Mesothelial cell of epicardium (in vitro differentiated cells): ENCODE results near the gene RAPGEF4. TPM values are rescaled to one million over a fixed set of nuclear protein-coding genes. Genes with fewer than 3 reads are reported as not detected.

Experiments used
- DNase-seq, 2 experiments: peaks; one replicate each; pipeline ENCODE4 v3.0.0; 2021; ENCODE audit warnings: low spot score in 2 of 2; ENCODE audit not compliant: unreplicated experiment in 2 of 2
- H3K27ac Mint-ChIP-seq: 2 replicates; pipeline ENCODE4 v1.8.0; 2021; ENCODE audit warnings: mixed read lengths
- H3K27me3 Mint-ChIP-seq: 2 replicates; pipeline ENCODE4 v1.8.0; 2021; ENCODE audit warnings: low read depth, mixed read lengths
- H3K36me3 Mint-ChIP-seq: 2 replicates; pipeline ENCODE4 v1.8.0; 2021; ENCODE audit warnings: mixed read lengths
- H3K4me1 Mint-ChIP-seq: 2 replicates; pipeline ENCODE4 v1.8.0; 2021; ENCODE audit warnings: mixed read lengths
- H3K4me3 Mint-ChIP-seq: 2 replicates; pipeline ENCODE4 v1.8.0; 2021; ENCODE audit warnings: mild to moderate bottlenecking, moderate library complexity, mixed read lengths
- H3K9me3 Mint-ChIP-seq: 2 replicates; pipeline ENCODE4 v1.8.0; 2021; ENCODE audit warnings: mixed read lengths
- total RNA-seq: library from RNA; stranded (reverse); gene quantifications from 3 replicates; pipeline ENCODE4 v1.2.1, GENCODE V29; 2021
- TF ChIP-seq, protein P1 (sequence below): fragments of 200-600 bp; sonication (generic); IDR thresholded peaks from one replicate; pipeline ENCODE4 v1.5.0; 2021; ENCODE audit warnings: antibody characterized with exemption; ENCODE audit not compliant: unreplicated experiment

The RAPGEF4 gene
- total RNA-seq, 1 donor from 2014 or later, result 24.7 TPM

DNA sequence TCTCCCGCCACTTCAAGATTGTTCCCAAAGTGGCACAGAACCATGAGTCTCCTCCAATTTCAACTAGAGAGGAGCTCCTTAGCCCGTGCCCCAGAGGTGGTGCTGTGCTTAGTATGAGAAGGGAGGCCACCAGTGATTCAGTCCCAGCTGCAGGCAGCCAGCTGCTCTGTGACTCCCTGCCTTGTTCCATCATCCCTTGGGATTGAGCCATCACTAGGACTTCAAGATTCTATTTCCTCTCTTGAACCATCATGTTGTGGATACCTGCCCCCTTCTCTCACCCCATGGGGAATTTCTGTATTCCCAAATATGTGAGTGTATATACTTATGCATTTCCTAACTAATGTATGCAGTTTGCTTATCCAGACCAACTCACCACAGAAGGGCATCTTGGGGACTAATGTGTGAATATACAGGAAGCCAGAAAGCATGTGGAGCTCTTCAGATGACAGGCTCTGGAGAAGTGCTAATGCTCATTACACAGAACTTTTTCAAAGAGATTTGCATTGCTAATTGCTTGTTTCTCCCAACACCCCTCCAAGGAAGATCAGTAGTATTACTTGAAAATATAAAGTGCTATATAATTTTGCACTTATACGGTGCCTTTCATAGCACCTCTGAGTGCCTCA lies 229.0 kb downstream of the RAPGEF4 start:
- no peak overlapping the region for H3K27ac Mint-ChIP-seq
- TF ChIP-seq, protein P1, sequence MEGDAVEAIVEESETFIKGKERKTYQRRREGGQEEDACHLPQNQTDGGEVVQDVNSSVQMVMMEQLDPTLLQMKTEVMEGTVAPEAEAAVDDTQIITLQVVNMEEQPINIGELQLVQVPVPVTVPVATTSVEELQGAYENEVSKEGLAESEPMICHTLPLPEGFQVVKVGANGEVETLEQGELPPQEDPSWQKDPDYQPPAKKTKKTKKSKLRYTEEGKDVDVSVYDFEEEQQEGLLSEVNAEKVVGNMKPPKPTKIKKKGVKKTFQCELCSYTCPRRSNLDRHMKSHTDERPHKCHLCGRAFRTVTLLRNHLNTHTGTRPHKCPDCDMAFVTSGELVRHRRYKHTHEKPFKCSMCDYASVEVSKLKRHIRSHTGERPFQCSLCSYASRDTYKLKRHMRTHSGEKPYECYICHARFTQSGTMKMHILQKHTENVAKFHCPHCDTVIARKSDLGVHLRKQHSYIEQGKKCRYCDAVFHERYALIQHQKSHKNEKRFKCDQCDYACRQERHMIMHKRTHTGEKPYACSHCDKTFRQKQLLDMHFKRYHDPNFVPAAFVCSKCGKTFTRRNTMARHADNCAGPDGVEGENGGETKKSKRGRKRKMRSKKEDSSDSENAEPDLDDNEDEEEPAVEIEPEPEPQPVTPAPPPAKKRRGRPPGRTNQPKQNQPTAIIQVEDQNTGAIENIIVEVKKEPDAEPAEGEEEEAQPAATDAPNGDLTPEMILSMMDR, result no peak
- no peak for DNase-seq
- no peak overlapping the region for H3K4me3 Mint-ChIP-seq
- no peaks in the 10 kb centered on the region for H3K9me3 Mint-ChIP-seq
- H3K36me3 Mint-ChIP-seq, result peaks cover 34% of the 10 kb centered on the region
- no peaks in the 10 kb centered on the region for H3K4me1 Mint-ChIP-seq
- H3K27me3 Mint-ChIP-seq, result no peaks in the 10 kb centered on the region

DNA sequence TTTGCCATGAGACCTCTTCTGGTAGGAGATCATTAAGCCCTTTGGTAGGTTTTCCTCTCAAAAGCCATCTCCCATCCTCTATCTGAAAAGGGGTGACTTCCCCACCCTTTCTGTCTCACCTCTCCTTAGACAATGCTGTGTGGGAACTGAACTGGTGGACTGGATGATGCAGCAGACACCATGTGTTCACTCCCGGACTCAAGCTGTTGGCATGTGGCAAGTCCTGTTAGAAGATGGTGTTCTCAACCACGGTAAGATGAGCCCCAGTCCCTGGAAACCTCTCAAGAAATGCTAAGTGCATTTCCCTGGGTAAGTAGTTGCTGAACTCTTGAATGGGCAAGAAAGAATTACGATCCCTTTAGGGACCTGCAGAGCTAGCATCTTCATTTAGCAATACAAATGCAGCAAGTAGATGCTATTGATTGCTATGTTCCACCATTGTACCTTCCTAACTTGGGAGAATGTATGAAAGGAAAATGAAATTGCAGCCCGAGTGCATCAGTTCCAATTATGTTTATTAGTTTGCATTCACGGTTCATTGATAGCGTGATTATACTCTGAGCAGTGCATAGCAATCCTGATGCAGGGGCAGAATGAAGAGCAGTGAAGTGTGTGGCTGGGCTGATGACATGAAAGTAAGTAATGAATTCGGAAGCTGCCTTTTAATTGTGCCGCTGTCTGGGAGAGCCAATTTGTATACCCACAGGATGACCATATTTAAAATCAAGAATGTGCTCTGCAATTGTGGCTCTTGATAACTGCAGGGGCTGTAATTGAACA lies 230.0 kb downstream of the RAPGEF4 start:
- H3K27me3 Mint-ChIP-seq, result no peaks in the 10 kb centered on the region
- H3K4me1 Mint-ChIP-seq, result peaks cover 9% of the 10 kb centered on the region

DNA sequence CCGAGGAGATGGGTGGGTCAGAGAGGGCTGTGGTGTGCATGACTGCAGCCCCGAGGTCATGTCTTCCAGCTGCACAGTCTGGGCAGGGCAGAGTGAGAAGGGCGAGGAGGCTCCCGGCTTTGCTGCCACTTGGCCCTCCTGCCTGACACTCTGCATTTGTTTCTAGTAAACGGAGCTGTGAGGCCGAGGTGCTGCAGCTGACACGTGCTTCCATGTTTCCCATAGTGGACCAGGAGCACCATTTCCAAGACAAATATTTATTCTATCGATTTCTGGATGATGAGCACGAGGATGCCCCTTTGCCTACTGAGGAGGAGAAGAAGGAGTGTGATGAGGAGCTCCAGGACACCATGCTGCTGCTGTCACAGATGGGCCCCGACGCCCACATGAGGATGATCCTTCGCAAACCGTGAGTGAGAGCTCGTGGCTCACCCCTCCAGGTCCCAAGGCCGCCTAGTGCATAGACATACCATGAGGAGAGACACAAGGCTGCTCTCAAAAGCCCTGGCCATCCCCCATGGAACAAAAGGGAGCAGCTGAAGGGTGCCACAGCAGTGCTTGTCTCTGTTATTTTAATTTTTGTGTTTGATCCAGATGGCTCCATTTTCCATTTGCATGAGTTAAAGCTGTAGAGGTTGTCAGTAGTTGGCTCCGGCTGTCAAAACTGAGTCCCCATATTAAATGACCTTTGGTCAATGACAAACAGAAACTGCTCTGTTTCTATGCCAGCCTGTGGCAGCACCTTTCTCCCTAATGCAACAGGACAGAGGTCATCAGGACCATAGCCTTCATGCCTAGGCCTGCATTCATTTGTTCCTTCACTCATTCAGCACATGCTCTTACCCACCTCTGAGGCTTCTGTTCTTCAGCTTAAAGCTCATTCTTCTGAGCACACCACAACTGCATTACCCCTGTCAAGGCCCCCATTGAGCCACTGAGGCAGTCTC lies 231.7 kb downstream of the RAPGEF4 start:
- Mint-ChIP-seq H3K4me3 (no peak overlapping the region), H3K27ac (no peak overlapping the region), H3K4me1 (peaks cover 17% of the 10 kb centered on the region), H3K27me3 (no peaks in the 10 kb centered on the region), H3K36me3 (peaks cover 27% of the 10 kb centered on the region), H3K9me3 (no peaks in the 10 kb centered on the region)
- TF ChIP-seq, protein P1, result no peak
- DNase-seq, result no peak

More for the DNA sequence above, 230.0 kb downstream of the RAPGEF4 start:
- DNase-seq, result no peak
- peaks cover 33% of the 10 kb centered on the region for H3K36me3 Mint-ChIP-seq
- no peak overlapping the region for H3K4me3 Mint-ChIP-seq
- TF ChIP-seq, protein P1, result no peak
- H3K9me3 Mint-ChIP-seq, result no peaks in the 10 kb centered on the region
- no peak overlapping the region for H3K27ac Mint-ChIP-seq

DNA sequence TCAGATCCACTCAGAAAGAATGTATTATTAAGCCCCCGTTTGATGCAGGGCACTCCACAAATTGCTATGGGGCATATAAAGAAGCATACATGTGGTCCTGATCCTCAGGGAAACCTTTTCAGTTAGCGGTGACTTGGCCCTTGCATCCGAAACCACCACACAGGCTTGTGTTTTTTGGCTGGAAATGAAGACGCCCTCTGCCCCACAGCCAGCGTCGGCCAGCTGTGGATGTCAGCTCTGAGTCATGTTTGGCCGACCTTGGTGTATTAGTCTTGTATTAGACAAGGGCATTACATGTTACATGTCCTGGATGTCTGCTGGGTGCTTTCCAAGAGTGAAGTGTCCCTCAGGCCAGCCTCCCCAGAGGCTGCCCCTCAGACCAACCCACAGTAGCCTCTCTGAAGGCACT lies 232.4 kb downstream of the RAPGEF4 start:
- DNase-seq, result no peak
- Mint-ChIP-seq H3K27me3 (no peaks in the 10 kb centered on the region), H3K4me1 (peaks cover 17% of the 10 kb centered on the region), H3K36me3 (peaks cover 22% of the 10 kb centered on the region), H3K4me3 (no peak overlapping the region), H3K9me3 (no peaks in the 10 kb centered on the region), H3K27ac (no peak overlapping the region)
- TF ChIP-seq, protein P1, result no peak

DNA sequence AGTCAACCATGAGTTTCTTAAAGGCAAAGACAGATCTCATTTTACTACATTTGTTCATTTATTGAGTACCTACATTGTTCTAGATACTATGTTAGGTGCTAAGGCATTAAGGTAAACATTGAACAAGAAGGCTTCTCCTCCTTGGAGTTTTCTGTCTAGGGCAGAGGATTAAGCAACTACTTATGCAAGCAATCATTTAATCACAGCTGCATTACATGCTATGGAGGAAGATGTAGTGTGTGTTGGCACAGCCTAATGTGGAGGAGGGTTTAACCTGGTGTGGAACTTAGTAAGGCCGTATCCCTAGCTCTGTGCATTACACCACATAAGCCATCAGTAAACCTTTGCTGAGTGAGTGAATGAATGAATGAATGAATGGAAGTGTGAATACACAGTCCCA lies 233.5 kb downstream of the RAPGEF4 start:
- Mint-ChIP-seq H3K4me3 (no peak overlapping the region), H3K27me3 (no peaks in the 10 kb centered on the region), H3K9me3 (no peaks in the 10 kb centered on the region), H3K4me1 (peaks cover 17% of the 10 kb centered on the region), H3K36me3 (peaks cover 22% of the 10 kb centered on the region), H3K27ac (no peak overlapping the region)
- TF ChIP-seq, protein P1, result no peak
- DNase-seq, result no peak
